ENCODE measurements around the gene CRTC1. TPM values are rescaled to one million over a fixed set of nuclear protein-coding genes. Genes with fewer than 3 reads are reported as not detected.
A peak's percentile ranks its signal among the peaks of the same experiment; 100 is the strongest.

The CRTC1 gene
- total and polyA plus RNA-seq, 2 of the 13 experiments (the other 11 are each of a cell fraction or from before 2014, with no cell fraction given), result 2.0 to 2.7 TPM

DNA sequence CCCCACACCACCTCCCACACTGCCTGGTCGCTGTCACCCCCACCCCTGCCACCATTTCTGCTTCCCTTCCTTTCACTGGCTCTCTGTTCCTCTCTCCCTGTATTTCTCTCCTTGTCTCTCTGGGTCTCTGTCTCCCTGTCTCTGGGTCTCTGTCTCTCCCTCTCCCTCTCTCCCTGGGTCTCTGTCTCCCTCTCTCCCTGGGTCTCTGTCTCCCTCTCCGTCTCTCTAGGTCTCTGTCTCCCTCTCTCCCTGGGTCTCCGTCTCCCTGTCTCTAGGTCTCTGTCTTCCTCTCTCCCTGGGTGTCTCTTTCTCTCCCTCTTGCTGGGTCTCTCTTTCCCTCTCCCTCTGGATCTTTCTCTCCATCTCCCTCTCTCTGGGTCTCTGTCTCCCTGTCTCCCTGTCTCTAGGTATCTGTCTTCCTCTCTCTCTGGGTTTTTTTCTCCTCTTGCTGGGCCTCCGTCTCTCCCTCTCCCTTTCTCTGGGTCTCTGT, 25.1 kb upstream of the CRTC1 start:
- in situ Hi-C loops (cut with HindIII; ENCODE audit: extremely low pct_ligation_motif_present, low pct_unique_long_range_greater_than_20kb), result no loop called here
- FAIRE-seq (no peak), ATAC-seq (no peak), DNase-seq (ENCODE audit: low spot score) (no peak)
- no peak overlapping the region for H2AFZ ChIP-seq (ENCODE audit: low read length)
- no peak overlapping the region for H3K27ac ChIP-seq (ENCODE audit: extremely low read length, insufficient read depth, low read length)
- H3K27me3 ChIP-seq (ENCODE audit: control insufficient read depth in 1 of 2, insufficient read depth in 2 of 2, low read length in 2 of 2), result no peaks in the 10 kb centered on the region
- intact Hi-C loops (cut with micrococcal nuclease; ENCODE audit: unreplicated experiment), result no loop called here
- TF ChIP-seq ELF3 (CRISPR knock-in tag; IDR thresholded peaks at IDR 0.05) (no peak), LCORL (IDR thresholded peaks at IDR 0.05) (0 out of 2 replicates have a peak, but pooled peaks have one; percentile 12), LCORL (CRISPR knock-in tag; IDR thresholded peaks at IDR 0.05) (no peak), ZNF563 (CRISPR knock-in tag; IDR thresholded peaks at IDR 0.05) (no peak)
- no peak overlapping the region for H3K9ac ChIP-seq (ENCODE audit: insufficient read depth, low read depth, low read length)
- peaks cover 8% of the 10 kb centered on the region for H3K4me1 ChIP-seq (ENCODE audit: insufficient read depth, low read length)
- H3K36me3 ChIP-seq (replicated peaks in 1 of 2; ENCODE audit: control insufficient read depth in 1 of 2, insufficient read depth in 2 of 2, low read length in 2 of 2), result peaks cover 0 to 2% of the 10 kb centered on the region in 2 experiments; a peak in 1 of 5 replicates
- CTCF ChIA-PET (ENCODE audit: low intra/inter-chr PET ratio, low total read pairs), result no interaction called here
- WGBS (ENCODE audit: low lambda C conversion rate), result 84% methylated on average over 4 of the region's 4 CpGs
- no peak overlapping the region for H3K4me2 ChIP-seq (ENCODE audit: low read depth, low read length)
- H3K4me3 ChIP-seq (replicated peaks in 1 of 3; ENCODE audit: insufficient read depth in 1 of 3, low read depth in 2 of 3, low read length in 3 of 3), result no peak overlapping the region
- no peaks in the 10 kb centered on the region for H3K9me3 ChIP-seq (ENCODE audit: low read length)
- BruUV-seq (replicated peaks), result no TSS peak
- H3K79me2 ChIP-seq (ENCODE audit: insufficient read depth, low read length), result no peaks in the 10 kb centered on the region
- POLR2A ChIA-PET, result no interaction called here
- H4K20me1 ChIP-seq (ENCODE audit: insufficient read depth, low read length), result 0 out of 2 replicates have a peak, but pooled peaks cover 2% of the 10 kb centered on the region

DNA sequence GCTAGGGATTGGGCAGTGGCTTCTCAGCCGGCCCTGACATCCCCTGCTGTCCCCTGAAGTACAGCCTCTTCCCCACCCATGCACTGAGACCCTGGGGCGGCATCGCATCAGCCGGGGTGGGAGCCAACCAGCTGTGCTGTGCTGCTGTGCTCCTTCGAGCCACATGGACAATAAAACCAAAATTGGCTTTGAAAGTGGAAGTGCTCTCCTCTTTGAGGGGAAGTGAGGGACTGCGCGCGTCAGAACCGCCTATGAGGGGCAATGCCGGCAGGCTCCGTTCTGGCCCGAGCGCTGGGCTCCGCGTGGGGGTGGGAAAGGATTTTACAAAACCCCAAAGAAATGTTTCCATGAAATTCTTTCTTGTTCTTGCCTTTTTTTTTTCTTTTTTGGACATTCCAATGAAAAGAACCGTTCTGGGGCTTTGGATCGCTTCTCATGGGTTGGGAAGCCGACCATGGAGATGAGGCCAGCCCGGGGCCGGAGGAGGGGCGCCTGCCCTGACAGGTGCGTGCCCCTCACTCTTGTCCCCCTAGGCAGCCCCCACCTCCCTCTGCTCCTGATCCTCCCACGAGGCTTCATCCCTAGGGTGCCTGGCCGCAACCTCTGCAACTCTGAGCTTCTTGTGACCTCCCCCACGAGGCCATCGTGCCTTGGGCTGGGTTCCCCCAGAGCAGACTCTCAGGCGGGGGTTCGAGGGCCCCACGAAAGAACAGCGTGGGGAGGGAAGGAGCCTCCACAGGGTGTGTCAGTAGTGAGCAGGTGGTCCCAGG, 24.0 kb upstream of the CRTC1 start:
- ChIA-PET POLR2A (no interaction called here), CTCF (ENCODE audit: low intra/inter-chr PET ratio, low total read pairs) (no interaction called here)
- DNase-seq (ENCODE audit: low spot score) (no peak), FAIRE-seq (no peak), ATAC-seq (no peak)
- Histone ChIP-seq H3K4me1 (ENCODE audit: insufficient read depth, low read length) (peaks cover 10% of the 10 kb centered on the region), H4K20me1 (ENCODE audit: insufficient read depth, low read length) (0 out of 2 replicates have a peak, but pooled peaks cover 2% of the 10 kb centered on the region), H3K9ac (ENCODE audit: insufficient read depth, low read depth, low read length) (no peak overlapping the region), H3K79me2 (ENCODE audit: insufficient read depth, low read length) (no peaks in the 10 kb centered on the region), H3K4me2 (ENCODE audit: low read depth, low read length) (no peak overlapping the region), H3K4me3 (replicated peaks in 1 of 3; ENCODE audit: insufficient read depth in 1 of 3, low read depth in 2 of 3, low read length in 3 of 3) (no peak overlapping the region), H2AFZ (ENCODE audit: low read length) (no peak overlapping the region), H3K27me3 (ENCODE audit: control insufficient read depth in 1 of 2, insufficient read depth in 2 of 2, low read length in 2 of 2) (no peaks in the 10 kb centered on the region), H3K9me3 (ENCODE audit: low read length) (no peaks in the 10 kb centered on the region), H3K36me3 (replicated peaks in 1 of 2; ENCODE audit: control insufficient read depth in 1 of 2, insufficient read depth in 2 of 2, low read length in 2 of 2) (peaks cover 2% of the 10 kb centered on the region in 2 experiments; a peak in 1 of 5 replicates), H3K27ac (ENCODE audit: extremely low read length, insufficient read depth, low read length) (no peak overlapping the region)
- in situ Hi-C loops (cut with HindIII; ENCODE audit: extremely low pct_ligation_motif_present, low pct_unique_long_range_greater_than_20kb), result no loop called here
- intact Hi-C loops (cut with micrococcal nuclease; ENCODE audit: unreplicated experiment), result no loop called here
- no TSS peak for BruUV-seq (replicated peaks)
- WGBS (ENCODE audit: low lambda C conversion rate), result 91% methylated on average over 22 of the region's 30 CpGs
- no peak for TF ChIP-seq MEF2D (CRISPR knock-in tag; IDR thresholded peaks at IDR 0.05)
- no peak for TF ChIP-seq U2AF2 (IDR thresholded peaks at IDR 0.05; ENCODE audit: low read depth, low read length)
- no peak for TF ChIP-seq MZF1 (CRISPR knock-in tag; IDR thresholded peaks at IDR 0.05; ENCODE audit: borderline replicate concordance)
- no peak for TF ChIP-seq ELF3 (CRISPR knock-in tag; IDR thresholded peaks at IDR 0.05)
- TF ChIP-seq TFAP4 (IDR thresholded peaks at IDR 0.05; ENCODE audit: borderline replicate concordance, low read depth), result no peak
- no peak for TF ChIP-seq ZNF432 (CRISPR knock-in tag; IDR thresholded peaks at IDR 0.05; ENCODE audit: borderline replicate concordance)

All from HepG2 (cell line).